GM21528 (cell line): Measurements from ENCODE around the gene CDKN1A.

Source experiments
- ATAC-seq: cut with Tn5 transposase; IDR thresholded peaks from one replicate; pipeline ENCODE4 v1.9.1; 2021; ENCODE audit warnings: mild to moderate bottlenecking, moderate library complexity; ENCODE audit not compliant: unreplicated experiment, low FRiP score

CDKN1A gene

GRCh38 chr6:36655085-36655724 is 23.3 kb upstream of the CDKN1A start:
- no peak for ATAC-seq

- no peak for ATAC-seq
These were observed 22.1 kb upstream of the CDKN1A start for GRCh38 chr6:36656441-36656840.

GRCh38 chr6:36657271-36657670 is 21.2 kb upstream of the CDKN1A start:
- no peak for ATAC-seq

- ATAC-seq: no peak
These were observed 20.5 kb upstream of the CDKN1A start for GRCh38 chr6:36657942-36658544.

- no peak for ATAC-seq
These were observed 19.2 kb upstream of the CDKN1A start for GRCh38 chr6:36659271-36659670.

DNA sequence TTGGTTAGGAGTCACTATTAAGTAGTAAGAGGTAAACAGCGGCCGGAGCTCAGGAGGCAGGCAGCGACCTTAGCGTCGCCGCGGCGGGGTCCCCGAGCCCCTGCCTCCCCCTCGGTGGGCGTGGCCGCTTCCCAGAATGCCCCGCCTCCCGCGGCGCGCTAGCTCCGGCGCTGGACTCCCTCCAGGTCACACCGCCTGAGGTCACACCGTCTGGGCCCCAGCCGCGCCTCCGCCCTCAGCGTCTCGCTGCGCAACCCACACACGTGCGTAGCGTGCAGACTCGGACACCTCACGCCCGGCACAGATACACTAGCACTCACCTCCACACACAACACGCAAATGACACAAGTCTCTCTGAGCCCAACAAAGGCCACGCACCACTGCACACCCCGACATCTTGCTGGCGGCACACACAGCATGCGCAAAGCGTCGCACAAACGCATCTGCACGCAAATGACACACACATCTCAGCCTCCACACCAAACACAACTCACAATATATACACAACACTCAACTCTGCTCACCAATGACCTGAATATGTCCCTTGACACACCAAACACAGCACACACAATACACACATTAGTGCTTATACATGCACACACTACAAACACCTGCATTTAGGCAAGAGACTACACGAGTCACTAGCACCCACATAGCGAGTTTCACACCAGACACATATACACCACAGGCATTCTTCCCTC is 17.6 kb upstream of the CDKN1A start:
- no peak for ATAC-seq

- no peak for ATAC-seq
These were observed 16.1 kb upstream of the CDKN1A start for GRCh38 chr6:36662380-36662779.

DNA sequence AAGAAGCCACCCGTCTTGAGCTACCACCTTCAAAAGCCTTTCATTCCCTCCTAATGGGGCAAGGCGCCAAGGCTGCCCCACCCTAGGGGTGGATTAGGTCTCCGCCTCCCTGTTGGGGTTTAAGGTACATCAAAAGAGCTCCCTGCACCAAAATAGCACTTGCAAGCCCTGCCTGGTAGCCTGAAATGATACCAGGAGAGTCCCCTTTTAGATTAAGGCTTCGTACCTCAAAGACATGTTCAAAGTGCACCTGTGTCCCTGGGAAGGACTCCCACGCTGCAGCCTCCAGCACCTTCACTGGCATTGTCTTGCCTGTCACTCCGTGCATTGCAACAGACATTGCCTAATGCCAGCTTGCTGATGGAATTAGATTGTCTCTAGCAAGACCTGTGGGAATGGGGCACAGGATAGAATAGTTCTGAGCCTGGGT is 15.7 kb upstream of the CDKN1A start:
- no peak for ATAC-seq

DNA sequence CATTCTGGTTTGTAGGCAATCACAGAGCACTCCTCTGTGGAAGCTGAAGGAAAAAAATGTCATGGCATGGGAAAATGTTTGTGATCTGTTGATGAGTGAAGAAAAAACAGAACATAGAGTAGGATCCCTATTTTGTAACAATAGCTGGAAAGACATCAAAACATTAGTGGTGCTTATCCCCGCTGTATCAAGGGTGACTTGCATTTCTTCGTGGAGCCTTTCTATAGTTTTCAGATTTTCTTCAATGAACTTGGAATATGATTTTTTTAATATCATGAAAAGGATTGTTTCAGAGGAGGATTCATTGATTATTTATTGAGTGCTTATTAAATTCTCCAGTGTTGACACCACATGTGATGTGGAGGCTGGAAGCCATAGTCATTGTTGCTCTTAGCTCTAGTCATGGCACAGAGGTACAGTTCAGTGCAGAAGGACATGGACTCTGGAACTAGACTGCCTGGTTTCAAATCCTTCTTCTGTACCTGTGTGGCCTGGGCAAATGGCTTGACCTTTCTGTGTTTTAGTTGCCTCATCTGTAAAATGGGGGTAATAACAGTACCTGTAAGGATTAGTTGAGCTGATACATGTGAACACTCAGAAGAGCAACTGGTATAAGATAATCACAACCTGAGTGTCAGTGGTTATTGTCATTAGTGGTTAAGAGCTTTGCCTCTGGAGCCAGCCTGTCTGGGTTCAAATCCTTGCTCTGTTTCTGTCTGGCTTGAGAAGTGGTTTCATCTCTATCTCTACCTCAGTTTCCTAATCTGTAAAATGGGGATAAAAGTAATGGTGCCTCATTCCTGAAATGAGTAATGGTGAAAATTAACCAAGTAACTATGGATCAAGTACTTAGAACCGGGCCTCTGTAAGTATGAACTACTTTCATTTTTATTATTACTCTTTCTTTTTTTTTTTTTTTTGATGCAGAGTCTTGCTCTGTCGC is 14.7 kb upstream of the CDKN1A start:
- no peak for ATAC-seq

DNA sequence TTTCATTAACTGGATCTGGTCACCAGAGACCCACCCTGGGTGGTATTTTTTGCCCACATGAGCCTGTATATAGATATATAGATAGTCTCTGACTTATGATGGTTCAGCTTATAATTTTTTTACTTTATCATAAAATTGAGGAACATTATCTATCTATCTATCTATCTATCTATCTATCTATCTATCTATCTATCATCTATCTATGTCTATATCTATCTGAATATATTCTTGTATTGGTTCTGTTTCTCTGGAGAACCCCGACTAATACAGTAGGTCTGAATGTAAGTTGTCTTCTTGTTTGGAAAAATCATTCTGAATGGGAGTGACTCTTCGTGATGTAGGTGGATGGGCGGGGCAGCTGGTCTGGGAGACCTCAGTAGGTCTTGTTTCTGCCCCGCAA is 13.3 kb upstream of the CDKN1A start:
- ATAC-seq: no peak

DNA sequence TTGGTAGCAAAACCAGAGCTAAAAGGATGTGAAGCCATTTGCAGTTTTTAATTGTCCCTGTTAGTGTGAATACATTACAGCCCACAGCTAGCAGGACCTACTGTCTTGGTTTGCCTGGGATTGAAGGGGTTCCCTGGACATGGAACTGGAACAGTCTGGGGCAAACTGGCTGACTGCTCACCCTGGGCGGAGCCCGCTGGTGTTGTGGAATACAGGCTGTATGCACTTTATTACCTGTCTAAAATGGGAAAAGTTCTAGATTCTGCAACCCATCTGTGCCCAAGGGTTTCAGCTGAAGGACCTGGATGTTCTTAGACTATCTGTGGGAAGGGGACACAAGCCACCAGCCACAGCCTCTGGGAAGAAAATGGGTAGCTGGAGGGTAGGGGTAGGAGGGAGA is 12.2 kb upstream of the CDKN1A start:
- ATAC-seq: no peak

- no peak for ATAC-seq
These were observed 11.5 kb upstream of the CDKN1A start for GRCh38 chr6:36666826-36667591.

DNA sequence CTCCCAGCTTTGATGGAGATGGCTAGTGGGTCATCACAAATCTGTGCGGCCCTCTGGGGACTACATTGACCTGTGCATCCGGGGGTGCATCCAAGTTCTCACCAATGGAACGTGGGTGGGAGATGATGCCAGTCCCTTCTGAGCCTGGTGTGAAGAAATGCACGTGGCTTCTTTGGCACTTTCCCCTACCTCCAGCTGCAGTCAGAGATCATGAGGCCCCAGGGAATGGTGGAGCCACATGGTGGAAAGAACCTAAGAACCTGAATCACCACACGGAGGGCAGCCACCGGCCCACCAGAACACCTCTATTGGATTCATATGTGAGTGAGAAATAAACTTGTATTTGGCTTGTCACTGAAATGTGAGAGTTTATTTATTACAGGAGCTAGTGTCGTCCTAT is 9.9 kb upstream of the CDKN1A start:
- no peak for ATAC-seq

GRCh38 chr6:36669002-36669401 is 9.5 kb upstream of the CDKN1A start:
- ATAC-seq: no peak

DNA sequence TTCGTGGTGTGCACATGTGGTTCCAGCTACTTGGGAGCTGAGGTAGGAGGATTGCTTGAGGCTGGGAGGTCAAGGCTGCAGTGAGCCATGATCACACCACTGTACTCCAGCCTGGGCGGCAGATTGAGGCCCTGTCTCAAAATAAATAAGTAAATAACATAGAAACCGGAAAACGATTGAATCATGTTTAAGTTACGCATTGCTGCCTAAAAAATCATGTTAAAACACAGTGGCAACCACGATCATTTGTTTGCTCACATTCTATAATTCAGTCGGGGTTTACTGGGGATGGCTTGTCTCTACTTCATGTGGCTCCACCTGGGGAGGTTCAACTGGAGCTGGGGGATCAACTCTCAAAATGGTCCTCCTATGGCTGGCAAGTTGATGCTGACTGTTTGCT is 8.2 kb upstream of the CDKN1A start:
- no peak for ATAC-seq

DNA sequence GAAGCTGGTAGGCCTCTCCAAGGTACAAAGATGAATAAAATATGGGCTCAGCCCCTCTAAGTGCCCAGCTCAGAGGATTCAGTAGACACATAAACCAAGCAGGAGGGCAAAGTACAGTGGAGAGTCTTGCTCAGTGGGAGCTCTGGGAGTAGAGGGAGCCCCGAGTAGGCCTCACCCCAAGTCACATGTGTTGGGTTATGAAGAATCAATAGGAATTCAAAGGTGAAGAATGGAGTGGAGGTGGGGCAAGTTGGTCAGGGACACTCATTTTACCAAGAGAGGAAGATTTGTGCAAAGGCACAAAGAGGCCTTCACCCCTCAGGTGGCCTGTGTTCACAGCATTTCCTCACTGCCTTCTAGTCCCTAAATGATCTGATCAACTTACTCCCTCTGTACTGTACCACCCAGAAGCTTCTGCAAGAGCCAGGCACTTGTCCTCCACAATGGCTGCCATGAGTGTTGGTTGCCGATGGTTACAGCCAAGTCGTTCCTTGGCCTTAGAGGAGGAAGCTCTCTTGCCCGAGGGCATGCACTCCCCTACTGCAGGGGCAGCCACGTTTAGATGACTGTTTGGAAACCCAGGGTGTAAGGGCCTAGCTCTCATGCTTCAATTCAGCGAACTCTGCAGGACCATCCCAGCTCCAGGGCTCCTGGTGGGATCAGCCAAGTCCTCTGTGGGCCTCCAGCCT is 6.7 kb upstream of the CDKN1A start:
- ATAC-seq: no peak

DNA sequence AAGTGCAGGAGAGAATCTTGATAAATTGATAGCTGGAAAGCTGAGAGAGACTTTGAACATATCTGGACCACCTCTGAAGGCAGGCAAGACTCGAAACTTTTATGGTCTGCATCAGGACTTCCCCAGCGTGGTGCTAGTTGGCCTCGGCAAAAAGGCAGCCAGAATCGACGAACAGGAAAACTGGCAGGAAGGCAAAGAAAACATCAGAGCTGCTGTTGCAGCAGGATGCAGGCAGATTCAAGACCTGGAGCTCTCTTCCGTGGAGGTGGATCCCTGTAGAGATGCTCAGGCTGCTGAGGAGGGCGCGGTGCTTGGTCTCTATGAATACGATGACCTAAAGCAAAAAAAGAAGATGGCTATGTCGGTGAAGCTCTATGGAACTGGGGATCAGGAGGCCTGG is 4.6 kb upstream of the CDKN1A start:
- no peak for ATAC-seq

- ATAC-seq: no peak
These were observed 3.6 kb upstream of the CDKN1A start for GRCh38 chr6:36674942-36675341.
